HEK293 (cell line): Measurements from ENCODE around the gene COPZ1.

ENCODE experiments used
- GLI4 ChIP-seq: fragments of 450-650 bp; formaldehyde crosslinking; IDR thresholded peaks from 2 replicates; pipeline ENCODE4 v1.5.1; 2016; ENCODE audit warnings: missing biosample characterization, missing genetic modification characterization
- KLF16 ChIP-seq: fragments of 450-650 bp; formaldehyde crosslinking; IDR thresholded peaks from 2 replicates; pipeline ENCODE4 v1.5.1; 2017; ENCODE audit warnings: missing biosample characterization, missing genetic modification characterization
- MYNN ChIP-seq: fragments of 450-650 bp; formaldehyde crosslinking; IDR thresholded peaks from 2 replicates; pipeline ENCODE4 v1.5.1; 2016; ENCODE audit warnings: missing biosample characterization, missing genetic modification characterization, borderline replicate concordance
- REPIN1 ChIP-seq: fragments of 450-650 bp; formaldehyde crosslinking; IDR thresholded peaks from 2 replicates; pipeline ENCODE4 v1.5.1; 2017; ENCODE audit warnings: missing biosample characterization, missing genetic modification characterization, low read depth
- ZBTB20 ChIP-seq: fragments of 450-650 bp; formaldehyde crosslinking; IDR thresholded peaks from 2 replicates; pipeline ENCODE4 v1.5.1; 2016; ENCODE audit warnings: missing biosample characterization, missing genetic modification characterization
- ZFP3 ChIP-seq: fragments of 450-650 bp; formaldehyde crosslinking; IDR thresholded peaks from 2 replicates; pipeline ENCODE4 v1.5.1; 2016; ENCODE audit warnings: low read depth, missing biosample characterization, missing genetic modification characterization
- ZNF10 ChIP-seq: fragments of 450-650 bp; formaldehyde crosslinking; IDR thresholded peaks from 2 replicates; pipeline ENCODE4 v1.5.1; 2017; ENCODE audit warnings: missing biosample characterization, missing genetic modification characterization
- ZNF133 ChIP-seq: fragments of 450-650 bp; formaldehyde crosslinking; IDR thresholded peaks from 2 replicates; pipeline ENCODE4 v1.5.1; 2016; ENCODE audit warnings: missing biosample characterization, missing genetic modification characterization
- ZNF138 ChIP-seq: fragments of 450-650 bp; formaldehyde crosslinking; IDR thresholded peaks from 2 replicates; pipeline ENCODE4 v1.5.1; 2016; ENCODE audit warnings: missing biosample characterization, missing genetic modification characterization, borderline replicate concordance
- ZNF169 ChIP-seq: fragments of 450-650 bp; formaldehyde crosslinking; IDR thresholded peaks from 2 replicates; pipeline ENCODE4 v1.5.1; 2016; ENCODE audit warnings: missing biosample characterization, missing genetic modification characterization
- ZNF184 ChIP-seq: fragments of 450-650 bp; IDR thresholded peaks from 2 replicates; pipeline ENCODE4 v1.5.1; 2018; ENCODE audit warnings: missing biosample characterization, mild to moderate bottlenecking, missing genetic modification characterization
- ZNF19 ChIP-seq: fragments of 450-650 bp; formaldehyde crosslinking; IDR thresholded peaks from 2 replicates; pipeline ENCODE4; 2016; ENCODE audit warnings: missing biosample characterization, missing genetic modification characterization, low read depth
- ZNF311 ChIP-seq: fragments of 450-650 bp; formaldehyde crosslinking; IDR thresholded peaks from 2 replicates; pipeline ENCODE4 v1.5.1; 2017; ENCODE audit warnings: missing biosample characterization, missing genetic modification characterization, borderline replicate concordance
- ZNF501 ChIP-seq: fragments of 450-650 bp; formaldehyde crosslinking; IDR thresholded peaks from 2 replicates; pipeline ENCODE4 v1.5.1; 2016; ENCODE audit warnings: missing biosample characterization, missing genetic modification characterization
- ZNF521 ChIP-seq: fragments of 450-650 bp; formaldehyde crosslinking; IDR thresholded peaks from 2 replicates; pipeline ENCODE4 v1.5.1; 2017; ENCODE audit warnings: missing biosample characterization, mild to moderate bottlenecking, missing genetic modification characterization
- ZNF548 ChIP-seq: fragments of 450-650 bp; formaldehyde crosslinking; IDR thresholded peaks from 2 replicates; pipeline ENCODE4 v1.5.1; 2016; ENCODE audit warnings: missing biosample characterization, missing genetic modification characterization
- ZNF549 ChIP-seq: fragments of 450-650 bp; IDR thresholded peaks from 2 replicates; pipeline ENCODE4 v1.5.1; 2018; ENCODE audit warnings: missing biosample characterization, missing genetic modification characterization, mild to moderate bottlenecking, inconsistent platforms, moderate library complexity
- ZNF561 ChIP-seq: fragments of 450-650 bp; IDR thresholded peaks from 2 replicates; pipeline ENCODE4 v1.5.1; 2018; ENCODE audit warnings: missing biosample characterization, missing genetic modification characterization, borderline replicate concordance
- ZNF571 ChIP-seq: fragments of 450-650 bp; formaldehyde crosslinking; IDR thresholded peaks from 2 replicates; pipeline ENCODE4 v1.5.0; 2017; ENCODE audit warnings: missing biosample characterization, missing genetic modification characterization
- ZNF621 ChIP-seq: fragments of 450-650 bp; formaldehyde crosslinking; IDR thresholded peaks from 2 replicates; pipeline ENCODE4 v1.5.1; 2017; ENCODE audit warnings: missing biosample characterization, missing genetic modification characterization
- ZNF629 ChIP-seq: fragments of 450-650 bp; formaldehyde crosslinking; IDR thresholded peaks from 2 replicates; pipeline ENCODE4 v1.5.1; 2017; ENCODE audit warnings: missing biosample characterization, missing genetic modification characterization
- ZNF658 ChIP-seq: fragments of 450-650 bp; formaldehyde crosslinking; IDR thresholded peaks from 2 replicates; pipeline ENCODE4; 2016; ENCODE audit warnings: missing biosample characterization, missing genetic modification characterization
- ZNF776 ChIP-seq: fragments of 450-650 bp; formaldehyde crosslinking; IDR thresholded peaks from 2 replicates; pipeline ENCODE4 v1.5.0; 2017; ENCODE audit warnings: missing biosample characterization, missing genetic modification characterization, borderline replicate concordance
- ZNF777 ChIP-seq: fragments of 450-650 bp; formaldehyde crosslinking; IDR thresholded peaks from 2 replicates; pipeline ENCODE4 v1.5.1; 2017; ENCODE audit warnings: missing biosample characterization, missing genetic modification characterization, borderline replicate concordance
- TF ChIP-seq, protein P1 (sequence below): fragments of 450-650 bp; formaldehyde crosslinking; IDR thresholded peaks from 2 replicates; pipeline ENCODE4 v1.5.1; 2016; ENCODE audit warnings: missing biosample characterization, missing genetic modification characterization
- TF ChIP-seq, protein P2 (sequence below): IDR thresholded peaks from 2 replicates; pipeline ENCODE4 v1.6.1; 2011; ENCODE audit warnings: mild to moderate bottlenecking, low read depth, low read length, borderline replicate concordance
- TF ChIP-seq, protein P3 (sequence below): fragments of 450-650 bp; formaldehyde crosslinking; optimal IDR thresholded peaks from 2 replicates; pipeline ENCODE3; 2016; ENCODE audit warnings: missing biosample characterization, mild to moderate bottlenecking, missing genetic modification characterization
- TF ChIP-seq, protein P4 (sequence below): fragments of 450-650 bp; formaldehyde crosslinking; IDR thresholded peaks from 2 replicates; pipeline ENCODE4 v1.5.1; 2016; ENCODE audit warnings: missing biosample characterization, missing genetic modification characterization
- TF ChIP-seq, protein P5 (sequence below): fragments of 450-650 bp; formaldehyde crosslinking; IDR thresholded peaks from 2 replicates; pipeline ENCODE4 v1.5.1; 2016; ENCODE audit warnings: missing biosample characterization, missing genetic modification characterization
- TF ChIP-seq, protein P6 (sequence below): fragments of 450-650 bp; formaldehyde crosslinking; IDR thresholded peaks from 2 replicates; pipeline ENCODE4 v1.5.1; 2017; ENCODE audit warnings: missing biosample characterization, missing genetic modification characterization

COPZ1 gene

DNA sequence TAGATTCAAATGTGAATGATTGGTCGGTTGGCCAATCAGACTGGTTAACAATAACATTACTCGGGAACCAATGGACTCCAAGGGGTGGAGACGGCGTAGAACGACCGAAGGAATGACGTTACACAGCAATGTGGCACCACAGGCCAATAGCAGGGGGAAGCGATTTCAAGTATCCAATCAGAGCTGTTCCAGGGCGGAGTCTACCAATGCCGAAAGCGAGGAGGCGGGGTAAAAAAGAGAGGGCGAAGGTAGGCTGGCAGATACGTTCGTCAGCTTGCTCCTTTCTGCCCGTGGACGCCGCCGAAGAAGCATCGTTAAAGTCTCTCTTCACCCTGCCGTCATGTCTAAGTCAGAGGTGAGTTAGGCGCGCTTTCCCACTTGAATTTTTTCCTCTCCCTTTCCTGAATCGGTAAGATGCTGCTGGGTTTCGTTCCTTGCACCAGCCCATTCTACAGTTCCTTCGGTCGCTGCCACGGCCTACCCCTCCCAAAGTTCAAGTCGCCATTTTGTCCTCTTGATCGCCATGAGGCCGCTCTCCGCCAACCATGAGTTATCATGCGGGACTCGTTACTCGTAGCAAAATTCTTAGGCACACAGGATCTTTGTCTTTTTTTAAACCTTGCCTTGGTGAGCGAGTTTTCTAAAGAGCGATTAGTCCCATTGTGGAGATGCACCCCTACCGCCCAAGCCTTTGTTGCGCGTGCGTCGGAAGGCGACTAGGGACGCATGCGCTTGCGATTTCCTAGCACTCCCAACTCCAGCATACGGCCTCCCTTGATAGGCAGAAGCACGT, 44.3 kb upstream of the COPZ1 start, which contains the start of gene HNRNPA1 (continued):
- peak; percentile 96 for TF ChIP-seq ZNF629 (tag by site-specific recombination)
- no peak for TF ChIP-seq ZNF138 (tag by site-specific recombination)
- TF ChIP-seq ZNF133 (tag by site-specific recombination), result no peak
- TF ChIP-seq ZFP3 (tag by site-specific recombination), result no peak
- TF ChIP-seq, protein P1, sequence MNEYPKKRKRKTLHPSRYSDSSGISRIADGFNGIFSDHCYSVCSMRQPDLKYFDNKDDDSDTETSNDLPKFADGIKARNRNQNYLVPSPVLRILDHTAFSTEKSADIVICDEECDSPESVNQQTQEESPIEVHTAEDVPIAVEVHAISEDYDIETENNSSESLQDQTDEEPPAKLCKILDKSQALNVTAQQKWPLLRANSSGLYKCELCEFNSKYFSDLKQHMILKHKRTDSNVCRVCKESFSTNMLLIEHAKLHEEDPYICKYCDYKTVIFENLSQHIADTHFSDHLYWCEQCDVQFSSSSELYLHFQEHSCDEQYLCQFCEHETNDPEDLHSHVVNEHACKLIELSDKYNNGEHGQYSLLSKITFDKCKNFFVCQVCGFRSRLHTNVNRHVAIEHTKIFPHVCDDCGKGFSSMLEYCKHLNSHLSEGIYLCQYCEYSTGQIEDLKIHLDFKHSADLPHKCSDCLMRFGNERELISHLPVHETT (tag by site-specific recombination), result peak; percentile 58; the same call in 1 of the 2 replicates
- no peak for TF ChIP-seq ZNF549 (tag by site-specific recombination)
- TF ChIP-seq ZNF169 (tag by site-specific recombination), result 0 out of 2 replicates have a peak, but pooled peaks have one; percentile 69
- TF ChIP-seq, protein P2, sequence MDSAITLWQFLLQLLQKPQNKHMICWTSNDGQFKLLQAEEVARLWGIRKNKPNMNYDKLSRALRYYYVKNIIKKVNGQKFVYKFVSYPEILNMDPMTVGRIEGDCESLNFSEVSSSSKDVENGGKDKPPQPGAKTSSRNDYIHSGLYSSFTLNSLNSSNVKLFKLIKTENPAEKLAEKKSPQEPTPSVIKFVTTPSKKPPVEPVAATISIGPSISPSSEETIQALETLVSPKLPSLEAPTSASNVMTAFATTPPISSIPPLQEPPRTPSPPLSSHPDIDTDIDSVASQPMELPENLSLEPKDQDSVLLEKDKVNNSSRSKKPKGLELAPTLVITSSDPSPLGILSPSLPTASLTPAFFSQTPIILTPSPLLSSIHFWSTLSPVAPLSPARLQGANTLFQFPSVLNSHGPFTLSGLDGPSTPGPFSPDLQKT, result no peak
- TF ChIP-seq, protein P3, sequence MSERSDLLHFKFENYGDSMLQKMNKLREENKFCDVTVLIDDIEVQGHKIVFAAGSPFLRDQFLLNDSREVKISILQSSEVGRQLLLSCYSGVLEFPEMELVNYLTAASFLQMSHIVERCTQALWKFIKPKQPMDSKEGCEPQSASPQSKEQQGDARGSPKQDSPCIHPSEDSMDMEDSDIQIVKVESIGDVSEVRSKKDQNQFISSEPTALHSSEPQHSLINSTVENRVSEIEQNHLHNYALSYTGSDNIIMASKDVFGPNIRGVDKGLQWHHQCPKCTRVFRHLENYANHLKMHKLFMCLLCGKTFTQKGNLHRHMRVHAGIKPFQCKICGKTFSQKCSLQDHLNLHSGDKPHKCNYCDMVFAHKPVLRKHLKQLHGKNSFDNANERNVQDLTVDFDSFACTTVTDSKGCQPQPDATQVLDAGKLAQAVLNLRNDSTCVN, result peak; percentile 48
- TF ChIP-seq ZNF521 (tag by site-specific recombination), result no peak
- TF ChIP-seq GLI4, result no peak
- no peak for TF ChIP-seq ZNF621
- TF ChIP-seq KLF16 (tag by site-specific recombination), result peak; percentile 82
- TF ChIP-seq, protein P4, sequence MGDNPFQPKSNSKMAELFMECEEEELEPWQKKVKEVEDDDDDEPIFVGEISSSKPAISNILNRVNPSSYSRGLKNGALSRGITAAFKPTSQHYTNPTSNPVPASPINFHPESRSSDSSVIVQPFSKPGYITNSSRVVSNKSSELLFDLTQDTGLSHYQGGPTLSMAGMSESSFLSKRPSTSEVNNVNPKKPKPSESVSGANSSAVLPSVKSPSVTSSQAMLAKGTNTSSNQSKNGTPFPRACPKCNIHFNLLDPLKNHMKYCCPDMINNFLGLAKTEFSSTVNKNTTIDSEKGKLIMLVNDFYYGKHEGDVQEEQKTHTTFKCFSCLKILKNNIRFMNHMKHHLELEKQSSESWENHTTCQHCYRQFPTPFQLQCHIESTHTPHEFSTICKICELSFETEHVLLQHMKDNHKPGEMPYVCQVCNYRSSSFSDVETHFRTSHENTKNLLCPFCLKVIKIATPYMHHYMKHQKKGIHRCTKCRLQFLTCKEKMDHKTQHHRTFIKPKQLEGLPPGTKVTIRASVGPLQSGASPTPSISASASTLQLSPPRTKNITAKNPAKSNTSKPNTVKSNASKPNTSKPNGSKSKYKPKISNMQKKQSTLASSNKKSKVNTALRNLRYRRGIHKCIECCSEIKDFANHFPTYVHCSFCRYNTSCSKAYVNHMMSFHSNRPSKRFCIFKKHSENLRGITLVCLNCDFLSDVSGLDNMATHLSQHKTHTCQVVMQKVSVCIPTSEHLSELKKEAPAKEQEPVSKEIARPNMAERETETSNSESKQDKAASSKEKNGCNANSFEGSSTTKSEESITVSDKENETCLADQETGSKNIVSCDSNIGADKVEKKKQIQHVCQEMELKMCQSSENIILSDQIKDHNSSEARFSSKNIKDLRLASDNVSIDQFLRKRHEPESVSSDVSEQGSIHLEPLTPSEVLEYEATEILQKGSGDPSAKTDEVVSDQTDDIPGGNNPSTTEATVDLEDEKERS (tag by site-specific recombination), result no peak
- no peak for TF ChIP-seq ZNF19 (tag by site-specific recombination)
- TF ChIP-seq ZNF501 (tag by site-specific recombination), result peak; percentile 97
- no peak for TF ChIP-seq ZNF777
- no peak for TF ChIP-seq ZNF776 (tag by site-specific recombination)
- TF ChIP-seq ZNF184 (tag by site-specific recombination), result no peak
- TF ChIP-seq MYNN, result no peak
- TF ChIP-seq ZNF10 (tag by site-specific recombination), result peak; percentile 67; the same call in 1 of the 2 replicates
- no peak for TF ChIP-seq ZNF658 (tag by site-specific recombination)
- TF ChIP-seq ZNF548 (tag by site-specific recombination), result no peak
- TF ChIP-seq, protein P5, sequence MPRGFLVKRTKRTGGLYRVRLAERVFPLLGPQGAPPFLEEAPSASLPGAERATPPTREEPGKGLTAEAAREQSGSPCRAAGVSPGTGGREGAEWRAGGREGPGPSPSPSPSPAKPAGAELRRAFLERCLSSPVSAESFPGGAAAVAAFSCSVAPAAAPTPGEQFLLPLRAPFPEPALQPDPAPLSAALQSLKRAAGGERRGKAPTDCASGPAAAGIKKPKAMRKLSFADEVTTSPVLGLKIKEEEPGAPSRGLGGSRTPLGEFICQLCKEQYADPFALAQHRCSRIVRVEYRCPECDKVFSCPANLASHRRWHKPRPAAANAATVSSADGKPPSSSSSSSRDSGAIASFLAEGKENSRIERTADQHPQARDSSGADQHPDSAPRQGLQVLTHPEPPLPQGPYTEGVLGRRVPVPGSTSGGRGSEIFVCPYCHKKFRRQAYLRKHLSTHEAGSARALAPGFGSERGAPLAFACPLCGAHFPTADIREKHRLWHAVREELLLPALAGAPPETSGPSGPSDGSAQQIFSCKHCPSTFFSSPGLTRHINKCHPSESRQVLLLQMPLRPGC (tag by site-specific recombination), result no peak; the same call in none of the 2 replicates
- TF ChIP-seq ZNF571 (tag by site-specific recombination), result no peak
- TF ChIP-seq ZNF311, result no peak
- TF ChIP-seq REPIN1, result 0 out of 2 replicates have a peak, but pooled peaks have one; percentile 76
- TF ChIP-seq ZNF561 (tag by site-specific recombination), result no peak; the same call in none of the 2 replicates
- TF ChIP-seq, protein P6, sequence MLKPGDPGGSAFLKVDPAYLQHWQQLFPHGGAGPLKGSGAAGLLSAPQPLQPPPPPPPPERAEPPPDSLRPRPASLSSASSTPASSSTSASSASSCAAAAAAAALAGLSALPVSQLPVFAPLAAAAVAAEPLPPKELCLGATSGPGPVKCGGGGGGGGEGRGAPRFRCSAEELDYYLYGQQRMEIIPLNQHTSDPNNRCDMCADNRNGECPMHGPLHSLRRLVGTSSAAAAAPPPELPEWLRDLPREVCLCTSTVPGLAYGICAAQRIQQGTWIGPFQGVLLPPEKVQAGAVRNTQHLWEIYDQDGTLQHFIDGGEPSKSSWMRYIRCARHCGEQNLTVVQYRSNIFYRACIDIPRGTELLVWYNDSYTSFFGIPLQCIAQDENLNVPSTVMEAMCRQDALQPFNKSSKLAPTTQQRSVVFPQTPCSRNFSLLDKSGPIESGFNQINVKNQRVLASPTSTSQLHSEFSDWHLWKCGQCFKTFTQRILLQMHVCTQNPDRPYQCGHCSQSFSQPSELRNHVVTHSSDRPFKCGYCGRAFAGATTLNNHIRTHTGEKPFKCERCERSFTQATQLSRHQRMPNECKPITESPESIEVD (tag by site-specific recombination), result no peak
- TF ChIP-seq ZBTB20 (tag by site-specific recombination), result peak; percentile 21; the same call in 1 of the 2 replicates
